PC-3 (cell line): ENCODE measurements around the gene CROCC2.

Experiments
- EZH2 ChIP-seq: fragments of 300-600 bp; sonication (generic); IDR thresholded peaks from one replicate; pipeline ENCODE4 v1.6.1; 2017; ENCODE audit warnings: antibody characterized with exemption, mild to moderate bottlenecking, low read length; ENCODE audit not compliant: unreplicated experiment
- TF ChIP-seq, protein P1 (sequence below): fragments of 300-600 bp; sonication (generic); conservative IDR thresholded peaks from 2 replicates; pipeline ENCODE4 v1.5.1; 2017; ENCODE audit warnings: antibody characterized with exemption, low read depth, mild to moderate bottlenecking, low read length

- TF ChIP-seq, protein P1, sequence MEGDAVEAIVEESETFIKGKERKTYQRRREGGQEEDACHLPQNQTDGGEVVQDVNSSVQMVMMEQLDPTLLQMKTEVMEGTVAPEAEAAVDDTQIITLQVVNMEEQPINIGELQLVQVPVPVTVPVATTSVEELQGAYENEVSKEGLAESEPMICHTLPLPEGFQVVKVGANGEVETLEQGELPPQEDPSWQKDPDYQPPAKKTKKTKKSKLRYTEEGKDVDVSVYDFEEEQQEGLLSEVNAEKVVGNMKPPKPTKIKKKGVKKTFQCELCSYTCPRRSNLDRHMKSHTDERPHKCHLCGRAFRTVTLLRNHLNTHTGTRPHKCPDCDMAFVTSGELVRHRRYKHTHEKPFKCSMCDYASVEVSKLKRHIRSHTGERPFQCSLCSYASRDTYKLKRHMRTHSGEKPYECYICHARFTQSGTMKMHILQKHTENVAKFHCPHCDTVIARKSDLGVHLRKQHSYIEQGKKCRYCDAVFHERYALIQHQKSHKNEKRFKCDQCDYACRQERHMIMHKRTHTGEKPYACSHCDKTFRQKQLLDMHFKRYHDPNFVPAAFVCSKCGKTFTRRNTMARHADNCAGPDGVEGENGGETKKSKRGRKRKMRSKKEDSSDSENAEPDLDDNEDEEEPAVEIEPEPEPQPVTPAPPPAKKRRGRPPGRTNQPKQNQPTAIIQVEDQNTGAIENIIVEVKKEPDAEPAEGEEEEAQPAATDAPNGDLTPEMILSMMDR: no peak
- TF ChIP-seq EZH2: no peak
Observed at GRCh38 chr2:240901986-240902614, 4.0 kb upstream of the CROCC2 start.
